Dermis blood vessel endothelial cell (primary cell): ENCODE data around the gene MAFF. TPM values are rescaled to one million over a fixed set of nuclear protein-coding genes. Genes with fewer than 3 reads are reported as not detected.
A peak's percentile ranks its signal among the peaks of the same experiment; 100 is the strongest.

ENCODE experiments used
- DNase-seq: peaks from one replicate; pipeline ENCODE4 v3.0.0; 2010
- total RNA-seq: library from RNA; depleted of rRNA; stranded (reverse); fragments of >200 nt; gene quantifications from 2 replicates; pipeline ENCODE4 v1.2.3, GENCODE V29; 2014

Gene MAFF
- total RNA-seq, 1 donor from 2014 or later: 164 TPM

DNA sequence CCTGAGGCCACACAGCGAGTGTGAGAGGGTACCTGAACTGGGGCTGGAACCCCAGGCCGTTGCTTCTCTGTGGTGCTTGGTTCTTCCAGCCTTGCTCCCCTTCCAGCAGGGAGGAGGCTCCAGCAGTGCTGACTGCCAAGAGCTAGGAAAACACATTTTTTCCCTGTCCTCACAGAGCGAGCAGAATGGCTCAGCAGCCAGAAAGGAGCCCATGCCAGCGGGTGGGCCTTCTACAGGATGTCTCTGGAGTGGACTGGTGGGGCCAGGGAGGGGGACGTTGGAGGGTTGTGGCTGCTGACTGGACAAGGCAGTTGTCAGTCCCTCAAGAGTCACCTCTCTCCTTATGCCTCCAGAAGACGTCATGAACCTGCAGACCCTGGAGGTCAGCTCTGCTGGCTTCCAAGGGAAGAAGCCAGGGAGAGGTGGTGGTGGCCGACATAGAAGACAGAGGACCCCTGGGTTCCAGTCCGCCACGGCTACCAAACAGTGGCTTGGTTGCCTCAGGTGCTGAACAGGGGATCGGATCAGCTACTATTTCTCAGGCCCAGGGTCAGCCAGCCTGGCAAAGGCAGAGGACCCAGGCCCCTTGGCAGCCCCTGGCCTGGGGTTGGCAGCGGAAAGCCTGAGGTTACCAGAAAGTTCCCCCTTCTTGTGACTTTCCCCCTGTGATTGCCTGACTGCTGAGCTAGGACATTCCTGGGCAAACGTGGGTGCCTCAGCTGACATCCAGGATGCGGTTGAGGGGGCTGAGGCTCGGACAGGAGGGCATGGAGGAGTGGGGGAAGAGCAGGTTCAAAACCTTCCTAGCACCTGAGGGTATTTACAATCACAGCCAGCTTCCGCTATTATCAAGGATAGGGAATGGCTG, 3.7 kb downstream of the MAFF start:
- DNase-seq: peak; percentile 46

DNA sequence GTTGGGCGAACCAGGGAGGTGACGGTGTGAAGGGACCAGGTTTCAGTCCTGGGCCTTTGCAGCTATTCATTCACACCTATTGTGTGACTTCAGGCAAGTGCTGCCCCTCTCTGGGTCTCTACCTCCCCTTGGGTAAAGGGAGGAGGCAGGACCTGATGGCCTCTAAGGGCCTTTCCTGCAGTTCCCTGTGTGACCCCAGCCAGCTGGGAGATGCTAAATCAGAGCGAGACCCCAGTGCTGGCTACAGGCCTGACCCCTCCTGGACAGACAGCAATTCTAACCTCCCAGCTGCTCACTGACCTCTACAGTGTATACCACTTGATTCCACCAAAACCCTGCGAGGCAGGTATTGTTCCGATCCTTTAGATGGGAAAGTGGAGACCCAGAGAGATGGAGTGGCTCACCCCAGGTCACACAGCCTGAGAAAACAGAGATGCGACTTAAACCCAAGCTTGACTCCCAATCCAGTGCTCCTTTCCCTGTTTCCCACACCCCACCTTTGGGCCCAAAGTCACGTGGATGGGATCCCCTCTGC, 6.2 kb downstream of the MAFF start:
- DNase-seq: no peak

DNA sequence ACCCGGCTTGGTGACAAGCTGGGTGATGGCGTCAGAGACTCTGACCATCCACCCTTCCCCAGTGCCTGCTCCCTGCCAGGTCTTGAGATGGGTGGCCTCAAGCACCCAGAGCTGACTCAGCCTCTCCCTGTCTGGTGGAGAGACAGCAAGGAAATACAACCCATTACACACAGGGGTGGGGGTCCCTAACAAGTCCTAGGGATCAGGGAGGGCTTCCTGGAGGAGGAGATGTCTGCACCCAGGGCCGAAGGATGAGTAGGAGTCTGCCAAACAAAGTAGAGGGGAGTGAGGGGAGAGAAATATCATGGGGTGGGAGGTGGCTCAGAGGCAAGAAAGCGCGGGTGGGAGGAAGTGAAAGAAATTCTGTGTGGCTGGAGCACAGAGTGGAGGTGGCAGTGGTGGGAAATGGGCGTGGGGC, 6.8 kb downstream of the MAFF start:
- DNase-seq: no peak

DNA sequence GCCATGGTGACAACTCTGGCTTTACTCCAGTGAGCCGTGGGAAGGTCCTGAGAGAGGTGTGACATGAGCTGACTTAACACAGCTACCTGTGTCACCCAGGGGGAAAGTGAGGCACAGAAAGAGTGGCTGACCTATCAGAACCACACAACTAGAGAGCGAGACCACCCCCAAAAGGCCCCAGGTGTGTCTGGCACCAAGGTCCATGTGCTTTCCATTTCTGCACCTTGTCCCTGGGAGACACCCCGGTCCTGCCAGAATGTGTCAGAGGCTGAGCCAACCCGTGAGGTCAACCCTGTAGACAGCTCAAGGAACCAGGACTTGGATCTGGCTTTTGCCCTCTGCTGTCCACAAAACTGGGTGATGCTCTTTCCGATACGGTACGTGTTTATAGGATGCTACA, 9.8 kb downstream of the MAFF start:
- DNase-seq: no peak

DNA sequence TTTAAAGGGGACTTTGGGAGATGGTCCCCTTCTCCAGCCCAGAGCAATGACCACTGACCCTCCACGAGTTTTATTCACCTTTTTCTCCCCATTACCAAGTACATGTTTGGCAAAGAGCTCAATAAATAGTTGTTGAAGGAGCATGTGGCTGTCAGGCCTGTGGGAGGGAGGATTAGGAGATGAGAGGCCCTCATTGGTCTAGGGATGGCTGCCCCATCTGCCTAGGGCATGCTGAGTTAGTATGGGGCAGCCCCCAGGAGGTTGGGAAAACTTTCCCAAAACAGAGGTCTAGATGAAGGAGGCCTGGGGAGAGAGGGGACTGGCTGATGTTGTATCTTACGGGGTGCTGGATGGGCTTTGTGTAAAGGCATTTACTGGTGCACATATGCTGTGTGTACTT, 10.6 kb downstream of the MAFF start:
- DNase-seq: no peak

DNA sequence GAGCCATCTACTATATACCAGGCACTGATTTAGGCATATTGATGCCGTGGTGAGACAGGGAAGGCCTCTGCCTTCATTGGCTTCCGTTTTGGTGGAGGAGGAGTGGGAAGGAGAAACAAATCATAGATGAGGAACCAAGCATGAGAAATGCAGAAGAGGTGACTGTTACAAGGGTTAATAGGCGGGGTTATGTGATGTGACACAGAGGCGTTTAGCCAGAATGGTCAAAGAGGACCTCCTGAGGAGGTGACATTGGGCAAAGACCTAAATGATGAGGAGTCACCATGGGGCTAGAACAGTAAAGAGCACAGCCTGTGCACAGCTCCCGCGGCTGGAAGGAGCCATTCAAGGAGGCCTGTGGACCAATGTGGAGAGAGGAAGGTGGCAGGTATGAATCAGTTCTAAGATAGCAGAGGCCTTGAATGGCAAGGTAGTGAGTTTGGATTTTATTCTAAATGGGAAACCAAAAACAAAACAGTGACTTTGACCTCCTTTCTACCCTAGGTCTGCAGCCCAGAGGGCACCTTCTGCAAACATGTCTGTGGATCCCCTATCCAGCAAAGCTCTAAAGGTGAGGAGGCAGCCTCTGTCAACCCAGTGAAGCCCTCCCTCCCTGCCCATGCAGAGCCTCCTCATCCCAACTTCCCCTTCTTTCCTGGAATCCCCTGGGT, 11.7 kb downstream of the MAFF start:
- DNase-seq: no peak

DNA sequence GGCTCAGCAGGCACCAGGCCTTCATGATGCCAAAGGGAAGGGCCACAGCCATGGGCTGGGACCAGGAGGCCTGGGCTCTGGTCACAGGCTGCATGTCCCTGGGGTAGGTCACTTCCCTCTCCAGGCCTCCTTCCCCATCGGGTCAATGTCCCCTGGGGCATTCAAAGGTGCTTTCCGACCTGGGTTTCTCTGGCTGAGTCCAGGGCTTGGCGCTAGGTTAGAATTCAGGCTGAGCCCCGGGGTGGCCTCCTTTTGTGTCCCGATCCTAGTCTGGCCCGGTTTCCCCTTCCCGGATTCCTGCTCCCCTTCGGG, 12.2 kb downstream of the MAFF start:
- no peak for DNase-seq

DNA sequence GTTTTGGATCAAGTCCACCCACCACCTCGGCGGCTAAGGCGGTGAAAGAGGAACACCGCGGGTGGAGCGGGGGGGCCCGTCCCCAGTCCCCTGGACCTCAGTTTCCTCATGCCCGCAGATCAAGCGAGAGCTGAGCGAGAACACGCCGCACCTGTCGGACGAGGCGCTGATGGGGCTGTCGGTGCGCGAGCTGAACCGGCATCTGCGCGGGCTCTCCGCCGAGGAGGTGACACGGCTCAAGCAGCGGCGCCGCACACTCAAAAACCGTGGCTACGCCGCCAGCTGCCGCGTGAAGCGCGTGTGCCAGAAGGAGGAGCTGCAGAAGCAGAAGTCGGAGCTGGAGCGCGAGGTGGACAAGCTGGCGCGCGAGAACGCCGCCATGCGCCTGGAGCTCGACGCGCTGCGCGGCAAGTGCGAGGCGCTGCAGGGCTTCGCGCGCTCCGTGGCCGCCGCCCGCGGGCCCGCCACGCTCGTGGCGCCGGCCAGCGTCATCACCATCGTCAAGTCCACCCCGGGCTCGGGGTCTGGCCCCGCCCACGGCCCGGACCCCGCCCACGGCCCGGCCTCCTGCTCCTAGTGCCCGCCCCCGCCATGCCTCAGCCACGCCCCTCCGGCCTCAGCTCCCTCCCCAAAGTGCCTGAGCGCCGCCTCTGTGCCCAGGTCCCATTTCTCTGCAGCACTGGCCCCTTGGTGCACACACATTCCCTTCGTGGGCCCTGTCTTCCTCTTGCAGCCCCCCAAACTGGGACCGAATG, 12.7 kb downstream of the MAFF start:
- no peak for DNase-seq

DNA sequence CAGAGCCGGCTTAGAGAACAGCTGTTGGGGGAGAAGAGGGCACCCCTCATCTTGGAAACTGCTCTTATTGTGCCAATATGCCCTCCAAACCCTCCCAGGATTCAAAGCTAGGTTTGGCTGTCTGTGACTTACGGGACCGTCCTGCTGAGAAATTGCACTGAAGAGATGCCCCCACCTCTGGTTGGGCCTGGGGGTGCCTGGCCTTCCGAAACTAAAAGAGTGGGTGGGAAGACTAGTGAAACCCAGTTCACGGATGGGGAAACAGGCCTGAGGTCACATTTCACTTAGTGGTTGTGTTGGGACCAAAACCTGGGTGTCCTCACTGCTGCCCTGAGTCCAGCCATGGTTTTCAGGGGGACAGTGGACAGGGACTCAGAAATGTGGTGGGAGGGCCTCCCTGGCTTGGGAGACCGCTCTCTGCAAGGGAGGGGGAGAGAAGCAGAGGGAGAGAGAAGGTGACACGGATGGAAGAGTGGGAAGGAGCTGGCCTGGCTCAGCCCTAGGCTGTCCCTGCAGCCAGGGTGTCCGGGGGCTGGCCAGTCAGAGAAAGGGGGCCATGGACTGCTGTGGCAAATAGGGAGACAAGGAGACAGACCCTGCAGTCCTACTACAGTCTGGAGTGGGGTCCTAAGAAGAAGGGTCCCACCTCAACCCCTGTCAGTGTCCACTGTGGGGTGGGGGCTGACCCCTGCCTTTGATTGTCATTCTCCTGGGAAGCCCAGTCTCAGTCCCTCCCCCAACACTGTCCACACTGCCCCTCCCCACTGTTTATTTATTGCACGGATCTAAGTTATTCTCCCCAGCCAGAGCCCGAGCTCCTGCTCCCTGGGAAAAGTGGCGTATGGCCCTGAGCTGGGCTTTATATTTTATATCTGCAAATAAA, 13.6 kb downstream of the MAFF start:
- no peak for DNase-seq

DNA sequence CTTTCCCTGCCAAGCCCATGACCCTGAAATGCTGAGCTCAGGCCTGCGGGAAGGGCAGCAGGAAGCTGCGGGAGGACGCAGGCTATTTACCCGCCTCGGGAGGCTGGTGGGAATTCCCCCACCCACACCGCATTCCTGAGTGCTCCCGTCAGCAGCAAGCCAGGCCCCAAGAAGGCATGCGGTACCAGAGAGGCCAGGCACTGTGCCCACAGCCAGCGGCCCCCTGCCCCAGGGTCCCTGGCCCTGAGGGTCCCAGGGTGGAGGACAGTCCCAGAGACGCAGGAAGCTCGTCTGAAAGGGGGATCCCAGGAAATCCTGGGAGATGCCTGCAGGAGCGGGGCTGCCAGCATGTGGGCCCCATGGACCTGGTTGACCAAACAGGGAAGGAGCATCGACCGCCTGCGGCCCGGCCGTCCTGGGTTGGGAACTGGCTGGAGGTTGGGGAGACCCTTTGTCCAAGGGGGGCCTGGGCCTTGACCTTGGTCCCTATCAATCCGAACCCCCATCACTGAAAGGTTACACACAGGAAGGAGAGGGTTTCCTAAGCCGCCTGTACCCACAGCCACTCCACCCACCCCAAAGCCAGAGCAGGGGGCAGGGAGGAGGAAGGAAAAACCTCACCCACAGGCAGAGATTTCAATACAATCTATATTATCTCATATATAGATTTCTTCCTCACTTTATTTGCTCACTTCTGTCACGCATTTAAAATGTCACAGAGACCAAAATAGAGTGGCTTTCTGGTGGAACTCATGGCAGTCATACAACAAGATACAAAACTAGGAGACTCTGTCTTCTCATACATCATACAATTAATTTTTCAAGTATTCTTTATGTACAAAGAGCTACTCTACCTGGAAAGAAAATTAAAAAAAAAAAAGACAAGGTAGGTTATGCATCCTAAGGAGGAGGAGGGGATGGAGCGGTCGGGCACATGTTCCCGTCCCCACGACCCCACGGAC, 17.1 kb downstream of the MAFF start:
- DNase-seq: peak; percentile 94

DNA sequence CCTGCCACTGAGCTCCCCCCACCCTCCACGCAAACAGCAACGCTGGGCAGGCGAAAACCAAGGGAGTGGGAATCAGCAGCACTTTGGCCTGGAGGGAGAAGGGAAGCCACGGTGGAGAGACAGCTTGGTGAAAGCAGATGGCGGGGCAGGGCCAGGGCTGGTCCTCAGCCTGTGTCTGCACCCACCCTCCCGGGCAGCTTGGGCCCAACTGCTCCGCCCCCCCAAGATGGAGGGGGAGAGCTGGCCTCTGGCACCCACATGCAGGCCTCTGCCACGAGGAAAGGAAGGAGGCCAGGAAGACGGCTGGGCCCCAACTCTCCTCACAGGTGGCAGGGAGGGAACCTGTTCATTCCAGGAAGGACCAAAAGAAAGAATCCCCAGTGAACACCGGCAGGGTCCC, 17.8 kb downstream of the MAFF start:
- no peak for DNase-seq

DNA sequence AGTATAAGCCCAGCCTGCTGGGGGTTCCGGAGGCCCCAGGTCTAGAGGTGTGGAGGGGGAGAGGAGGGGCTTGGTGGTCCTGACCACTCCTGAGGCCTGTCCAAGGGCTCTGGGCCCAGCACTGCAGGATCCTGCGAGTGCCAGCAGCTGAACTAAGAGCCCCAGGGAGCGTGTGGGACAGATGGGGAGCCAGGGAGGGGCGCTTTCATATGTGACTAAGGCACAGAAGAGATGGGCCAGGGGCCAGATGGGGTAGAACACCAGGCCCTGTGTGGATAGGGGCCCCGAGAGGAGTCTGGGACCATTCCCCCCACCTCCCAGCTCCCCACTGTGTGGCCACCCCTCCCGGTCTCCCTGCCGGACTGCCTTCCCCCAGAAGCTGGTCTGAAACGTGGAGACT, 18.4 kb downstream of the MAFF start:
- no peak for DNase-seq

DNA sequence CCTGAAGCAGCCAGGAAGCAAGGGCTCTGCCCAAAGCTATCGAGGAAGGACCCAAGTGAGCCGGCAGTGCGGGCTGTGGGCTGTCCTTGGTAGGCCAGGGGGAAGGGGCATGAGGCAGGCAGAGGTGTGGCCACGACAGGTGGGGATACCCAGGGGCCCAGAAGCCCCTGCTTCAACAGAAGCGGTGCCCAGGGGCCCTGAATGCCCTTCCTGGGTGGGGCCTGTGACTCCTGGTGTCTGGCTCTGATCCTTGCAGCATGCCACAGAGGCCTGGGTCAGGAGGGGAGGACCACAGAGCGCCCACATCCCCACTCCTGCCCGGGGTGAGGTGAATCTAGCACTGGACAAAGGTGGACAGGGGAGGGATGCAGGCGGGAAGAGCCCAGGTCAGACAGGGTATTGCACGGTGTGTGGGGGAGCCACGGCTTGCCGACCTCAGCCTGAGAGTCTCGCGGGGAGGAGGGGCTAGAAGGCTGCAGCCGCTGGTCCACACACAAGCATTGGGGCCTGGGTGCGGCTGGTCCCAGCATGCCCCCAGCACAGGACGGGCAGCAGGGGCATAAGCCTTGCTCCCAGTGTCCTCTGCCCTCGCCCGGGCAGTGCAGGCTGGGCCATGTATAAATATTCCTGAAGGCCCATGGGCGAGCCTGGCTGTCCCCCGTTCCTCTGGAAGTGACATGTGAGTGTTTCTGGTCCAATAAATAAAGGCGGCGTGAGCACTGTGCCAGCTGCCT, 19.0 kb downstream of the MAFF start:
- DNase-seq: no peak

DNA sequence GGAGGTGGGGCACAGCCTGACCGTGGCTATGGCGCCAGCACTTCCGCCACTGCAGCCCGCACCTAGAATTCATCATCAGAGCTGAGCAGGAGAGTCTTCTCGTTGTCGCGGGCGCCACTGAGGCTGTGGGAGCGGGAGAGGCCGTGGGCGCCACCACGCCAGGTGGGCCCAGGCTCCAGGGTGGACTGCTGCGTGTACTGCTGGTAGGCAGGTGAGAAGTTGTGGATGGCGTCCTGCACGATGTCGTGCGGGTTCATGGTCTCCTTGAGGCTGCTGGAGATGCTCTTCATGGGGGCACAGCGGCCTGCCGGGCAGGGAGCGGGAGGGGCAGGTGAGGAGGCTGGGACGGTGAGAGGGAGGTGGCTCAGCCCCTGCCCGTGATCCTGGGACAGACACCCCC, 19.6 kb downstream of the MAFF start:
- no peak for DNase-seq

DNA sequence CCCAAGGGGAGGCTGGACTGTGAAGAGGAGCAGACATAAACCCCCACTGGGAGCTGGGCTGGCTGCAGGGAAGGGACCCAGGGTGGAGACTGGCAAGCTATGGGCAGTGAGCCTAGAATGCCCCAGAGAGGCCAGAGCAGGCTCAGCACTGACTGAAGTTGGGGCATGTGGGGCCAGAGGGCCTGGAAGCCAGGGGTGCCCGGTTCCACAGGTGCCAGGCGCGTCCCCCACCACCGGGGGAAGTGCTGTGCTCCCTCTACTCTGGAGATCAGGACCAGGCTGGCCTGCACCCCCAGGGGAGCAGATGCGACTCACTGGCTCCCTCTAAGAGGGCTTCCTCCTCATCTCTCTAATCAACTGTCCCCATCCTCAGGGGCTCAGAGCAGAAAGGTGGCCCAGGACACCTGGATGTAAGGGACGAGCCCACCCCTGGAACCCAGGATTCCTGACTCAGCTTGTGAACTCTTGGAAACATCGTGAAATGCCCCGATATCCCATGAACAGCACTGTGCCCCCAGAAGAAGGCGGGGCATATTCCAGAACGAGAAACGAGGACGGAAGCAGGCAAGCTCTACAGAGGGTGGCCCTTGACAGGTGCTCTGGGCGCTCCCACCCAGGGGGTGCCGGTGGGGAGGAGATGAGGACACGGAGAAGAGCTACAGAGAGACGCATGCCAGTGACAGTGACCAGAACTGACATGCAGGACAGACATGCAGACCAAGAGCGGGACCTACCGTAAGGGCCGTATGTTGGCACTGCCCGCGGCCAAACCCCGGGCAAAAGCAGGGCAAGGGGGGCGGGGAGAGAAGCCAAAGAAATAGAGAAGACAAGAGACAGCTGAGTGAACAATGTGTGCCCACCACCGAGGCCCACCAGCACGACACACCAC, 20.4 kb downstream of the MAFF start:
- DNase-seq: no peak

DNA sequence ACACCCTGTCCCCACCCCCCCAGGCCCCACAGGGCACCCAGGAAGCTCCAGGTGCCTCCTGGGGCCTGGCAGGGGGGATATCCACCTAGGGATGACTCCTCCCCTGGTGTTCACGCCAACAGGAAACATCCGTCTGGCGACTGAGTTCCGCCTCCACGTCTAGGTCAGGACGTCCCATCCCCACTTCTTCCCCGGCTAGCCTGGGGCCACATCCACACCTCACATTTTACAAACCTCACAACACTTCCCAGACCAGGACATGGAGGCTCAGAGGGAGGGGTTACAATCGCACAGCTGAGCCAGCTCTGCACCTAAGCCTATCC, 21.0 kb downstream of the MAFF start:
- peak; percentile 55 for DNase-seq

DNA sequence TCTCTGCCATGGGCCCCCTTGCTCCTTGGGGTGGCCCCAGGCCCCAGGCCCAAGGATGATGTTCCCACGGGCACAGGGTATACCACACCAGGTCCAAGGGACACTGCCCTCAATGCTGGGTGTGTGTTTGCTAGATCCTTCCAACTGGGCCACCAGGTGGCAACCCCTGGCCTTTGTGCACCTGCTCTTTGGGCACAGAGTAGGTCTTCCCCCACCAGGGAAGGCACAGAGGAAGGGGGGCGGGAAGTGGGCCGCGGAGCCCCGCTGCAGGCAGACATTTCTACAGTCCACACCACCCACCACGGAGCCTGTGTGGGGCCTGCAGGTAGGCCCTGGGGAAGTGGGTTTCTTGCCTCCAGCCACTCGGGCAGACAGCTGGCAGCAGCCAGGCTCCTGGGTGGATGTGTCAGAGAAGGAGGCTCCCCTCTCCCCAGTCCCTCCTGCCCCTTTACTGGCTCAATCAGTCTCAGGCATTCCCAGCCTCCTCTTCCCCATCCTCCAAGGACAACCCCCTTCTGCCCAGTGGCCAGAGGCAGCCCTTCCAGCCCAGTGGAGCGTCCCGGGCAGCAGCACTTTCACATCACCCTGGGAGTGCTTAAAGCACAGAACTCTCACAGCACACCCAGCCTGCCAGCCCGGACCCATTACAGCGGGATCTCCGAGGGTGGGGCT, 21.6 kb downstream of the MAFF start:
- DNase-seq: no peak

DNA sequence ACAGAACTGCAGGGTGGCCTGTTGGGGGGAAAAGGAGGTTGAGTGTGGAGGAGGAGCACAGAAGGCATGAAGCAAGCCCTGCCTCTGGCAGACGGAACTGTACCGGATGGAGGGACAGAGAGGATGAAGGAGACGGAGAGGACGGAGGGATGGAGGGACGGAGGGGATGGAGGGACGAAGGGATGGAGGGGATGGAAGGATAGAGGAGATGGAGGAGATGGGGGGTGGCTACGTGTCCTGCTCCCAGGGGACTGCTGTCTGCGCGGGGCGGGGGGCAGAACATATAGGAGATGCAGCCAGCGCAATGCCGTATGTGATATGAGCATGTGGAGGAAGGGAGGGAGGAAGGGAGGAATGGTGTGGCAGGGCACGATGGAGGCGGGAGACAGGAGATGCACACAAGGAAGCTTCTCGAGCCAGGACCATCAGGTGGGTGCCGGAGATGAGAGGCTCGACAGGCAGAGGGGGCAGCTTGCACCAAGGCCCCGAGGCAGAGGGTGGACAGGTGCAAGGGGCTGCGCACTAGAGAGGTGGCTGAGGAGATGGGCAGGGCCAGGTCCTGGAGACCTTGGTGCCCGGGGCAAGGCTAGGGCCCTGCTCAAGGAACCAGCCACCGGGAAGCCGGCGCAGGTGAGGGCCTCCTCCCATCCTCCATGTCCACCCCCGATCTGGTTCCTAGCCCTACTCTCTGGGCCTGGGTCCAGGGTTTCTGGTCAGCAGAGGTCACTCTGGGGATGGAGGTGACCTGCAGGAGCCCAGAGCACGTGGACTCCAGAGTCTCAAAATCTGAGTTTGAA, 25.3 kb downstream of the MAFF start:
- DNase-seq: no peak
